Parathyroid adenoma (tissue), 2 donors: ENCODE data around the gene KRTAP20-1.

Source experiments
- H2AFZ ChIP-seq: fragments of 300-600 bp; sonication (generic); one replicate; pipeline ENCODE4 v1.7.0; 2017; ENCODE audit warnings: antibody characterized with exemption, mild to moderate bottlenecking
- H3K27ac ChIP-seq: fragments of 300-600 bp; sonication (generic); one replicate; pipeline ENCODE4 v1.7.0; 2017
- H3K27me3 ChIP-seq: fragments of 300-600 bp; sonication (generic); one replicate; pipeline ENCODE4 v1.7.0; 2017; ENCODE audit warnings: low read length; ENCODE audit not compliant: control insufficient read depth, insufficient read depth
- H3K36me3 ChIP-seq: fragments of 300-600 bp; sonication (generic); one replicate; pipeline ENCODE4 v1.7.0; 2017; ENCODE audit warnings: low read length; ENCODE audit not compliant: control insufficient read depth, insufficient read depth
- H3K4me1 ChIP-seq: fragments of 300-600 bp; sonication (generic); one replicate; pipeline ENCODE4 v1.7.0; 2017; ENCODE audit warnings: control low read depth
- H3K4me2 ChIP-seq: fragments of 300-600 bp; sonication (generic); one replicate; pipeline ENCODE4 v1.7.0; 2017; ENCODE audit warnings: low read length
- H3K4me3 ChIP-seq: fragments of 300-600 bp; sonication (generic); one replicate; pipeline ENCODE4 v1.7.0; 2017; ENCODE audit warnings: low read depth, low read length
- H3K79me2 ChIP-seq: fragments of 300-600 bp; sonication (generic); one replicate; pipeline ENCODE4 v1.7.0; 2017; ENCODE audit warnings: control low read depth
- H3K9ac ChIP-seq: fragments of 300-600 bp; sonication (generic); one replicate; pipeline ENCODE4 v1.7.0; 2017; ENCODE audit warnings: mild to moderate bottlenecking
- H3K9me3 ChIP-seq: fragments of 300-600 bp; sonication (generic); one replicate; pipeline ENCODE4 v1.7.0; 2017; ENCODE audit warnings: low read length; ENCODE audit not compliant: control insufficient read depth
- TF ChIP-seq, protein P1 (sequence below): fragments of 300-600 bp; sonication (generic); IDR thresholded peaks from one replicate; pipeline ENCODE4 v1.7.0; 2017; ENCODE audit warnings: antibody characterized with exemption, mild to moderate bottlenecking
- donor health status: primary hyperparathyroidism.

KRTAP20-1 gene

DNA sequence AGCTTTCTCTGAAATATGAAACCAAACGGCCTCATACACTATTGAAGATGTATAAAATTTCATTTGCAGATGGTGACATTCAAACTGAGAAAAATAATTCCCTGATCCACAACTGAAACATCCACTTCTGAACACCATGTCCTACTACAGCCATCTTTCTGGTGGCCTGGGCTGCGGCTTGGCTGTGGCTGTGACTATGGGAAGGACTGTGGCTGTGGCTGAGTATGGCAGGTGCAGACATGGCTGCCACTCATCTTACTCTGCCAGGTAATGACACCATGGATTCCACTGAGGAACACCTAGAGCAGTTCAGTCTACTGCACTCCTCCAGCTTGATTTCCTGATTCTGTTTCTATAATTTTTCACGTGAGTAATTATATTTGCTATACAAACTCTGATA lies 4.3 kb downstream of the KRTAP20-1 start, which contains the start of gene KRTAP20-4:
TSS of gene KRTAP20-4 (plus strand) at position 106 of the 400 bp plus-strand sequence.
- no peak within 1 kb of the TSS for H3K27ac ChIP-seq
- no peak within 1 kb of the TSS for H3K9ac ChIP-seq
- H3K79me2 ChIP-seq: no peaks in the 10 kb centered on the region
- H3K4me3 ChIP-seq: no peak within 1 kb of the TSS
- TF ChIP-seq, protein P1, sequence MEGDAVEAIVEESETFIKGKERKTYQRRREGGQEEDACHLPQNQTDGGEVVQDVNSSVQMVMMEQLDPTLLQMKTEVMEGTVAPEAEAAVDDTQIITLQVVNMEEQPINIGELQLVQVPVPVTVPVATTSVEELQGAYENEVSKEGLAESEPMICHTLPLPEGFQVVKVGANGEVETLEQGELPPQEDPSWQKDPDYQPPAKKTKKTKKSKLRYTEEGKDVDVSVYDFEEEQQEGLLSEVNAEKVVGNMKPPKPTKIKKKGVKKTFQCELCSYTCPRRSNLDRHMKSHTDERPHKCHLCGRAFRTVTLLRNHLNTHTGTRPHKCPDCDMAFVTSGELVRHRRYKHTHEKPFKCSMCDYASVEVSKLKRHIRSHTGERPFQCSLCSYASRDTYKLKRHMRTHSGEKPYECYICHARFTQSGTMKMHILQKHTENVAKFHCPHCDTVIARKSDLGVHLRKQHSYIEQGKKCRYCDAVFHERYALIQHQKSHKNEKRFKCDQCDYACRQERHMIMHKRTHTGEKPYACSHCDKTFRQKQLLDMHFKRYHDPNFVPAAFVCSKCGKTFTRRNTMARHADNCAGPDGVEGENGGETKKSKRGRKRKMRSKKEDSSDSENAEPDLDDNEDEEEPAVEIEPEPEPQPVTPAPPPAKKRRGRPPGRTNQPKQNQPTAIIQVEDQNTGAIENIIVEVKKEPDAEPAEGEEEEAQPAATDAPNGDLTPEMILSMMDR: no peak
- H2AFZ ChIP-seq: no peak within 1 kb of the TSS
- no peaks in the 10 kb centered on the region for H3K27me3 ChIP-seq
- no peaks in the 10 kb centered on the region for H3K36me3 ChIP-seq
- no peak within 1 kb of the TSS for H3K4me2 ChIP-seq
- H3K4me1 ChIP-seq: no peaks in the 10 kb centered on the region
- H3K9me3 ChIP-seq: no peaks in the 10 kb centered on the region

DNA sequence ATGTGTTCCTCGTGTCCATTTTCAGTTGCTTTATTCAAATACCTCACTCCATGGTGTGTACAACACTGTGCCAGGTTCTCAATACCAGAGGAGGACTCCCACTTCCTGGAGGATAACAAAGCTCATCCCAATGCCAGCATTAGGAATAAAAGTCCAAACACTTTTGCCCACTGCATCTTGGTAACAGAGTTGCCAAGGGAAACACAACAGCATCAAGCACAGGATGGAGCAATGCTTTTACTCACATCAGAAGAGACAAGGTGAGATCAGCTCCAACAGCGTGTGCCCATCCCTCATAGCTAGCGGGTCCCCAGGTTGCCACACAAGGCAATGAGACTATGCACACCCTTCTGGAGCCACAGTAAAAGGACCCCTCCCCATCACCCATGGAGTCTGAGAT lies 7.1 kb downstream of the KRTAP20-1 start:
- Histone ChIP-seq H3K9me3 (no peaks in the 10 kb centered on the region), H3K9ac (no peak overlapping the region), H3K4me3 (no peak overlapping the region), H3K27ac (no peak overlapping the region), H3K79me2 (no peaks in the 10 kb centered on the region), H3K4me2 (no peak overlapping the region), H3K4me1 (no peaks in the 10 kb centered on the region), H3K27me3 (no peaks in the 10 kb centered on the region), H2AFZ (no peak overlapping the region), H3K36me3 (no peaks in the 10 kb centered on the region)
- TF ChIP-seq, protein P1: no peak

- Histone ChIP-seq H3K9me3 (no peaks in the 10 kb centered on the region), H3K79me2 (no peaks in the 10 kb centered on the region), H3K9ac (no peak overlapping the region), H3K4me1 (no peaks in the 10 kb centered on the region), H3K27me3 (no peaks in the 10 kb centered on the region), H3K36me3 (no peaks in the 10 kb centered on the region), H3K4me3 (no peak overlapping the region), H3K27ac (no peak overlapping the region), H3K4me2 (no peak overlapping the region), H2AFZ (no peak overlapping the region)
- TF ChIP-seq, protein P1: no peak
These were observed 9.4 kb downstream of the KRTAP20-1 start for GRCh38 chr21:30625449-30626165.

DNA sequence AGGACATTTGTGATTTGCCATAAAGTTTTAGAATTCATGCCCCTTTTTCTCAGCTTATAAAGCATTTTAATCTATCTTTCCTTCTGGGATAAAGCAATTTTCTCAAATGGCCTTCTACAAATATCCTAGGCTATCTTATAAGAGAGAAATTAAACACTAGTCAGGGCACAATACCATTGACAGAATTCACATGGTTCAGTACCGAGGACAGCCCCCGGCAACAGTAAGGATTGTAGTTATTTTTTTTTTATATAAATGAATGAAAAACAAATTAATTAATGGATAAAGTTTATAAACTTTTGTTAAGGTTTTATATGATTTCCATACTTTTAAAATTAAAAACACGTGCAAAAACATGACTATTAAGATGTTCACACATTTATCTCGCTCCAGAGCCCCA lies 11.9 kb downstream of the KRTAP20-1 start:
- TF ChIP-seq, protein P1: no peak
- H3K36me3 ChIP-seq: no peaks in the 10 kb centered on the region
- H2AFZ ChIP-seq: no peak overlapping the region
- H3K4me3 ChIP-seq: no peak overlapping the region
- no peaks in the 10 kb centered on the region for H3K79me2 ChIP-seq
- H3K9ac ChIP-seq: no peak overlapping the region
- H3K27ac ChIP-seq: no peak overlapping the region
- H3K4me1 ChIP-seq: no peaks in the 10 kb centered on the region
- H3K9me3 ChIP-seq: no peaks in the 10 kb centered on the region
- H3K27me3 ChIP-seq: no peaks in the 10 kb centered on the region
- H3K4me2 ChIP-seq: no peak overlapping the region

DNA sequence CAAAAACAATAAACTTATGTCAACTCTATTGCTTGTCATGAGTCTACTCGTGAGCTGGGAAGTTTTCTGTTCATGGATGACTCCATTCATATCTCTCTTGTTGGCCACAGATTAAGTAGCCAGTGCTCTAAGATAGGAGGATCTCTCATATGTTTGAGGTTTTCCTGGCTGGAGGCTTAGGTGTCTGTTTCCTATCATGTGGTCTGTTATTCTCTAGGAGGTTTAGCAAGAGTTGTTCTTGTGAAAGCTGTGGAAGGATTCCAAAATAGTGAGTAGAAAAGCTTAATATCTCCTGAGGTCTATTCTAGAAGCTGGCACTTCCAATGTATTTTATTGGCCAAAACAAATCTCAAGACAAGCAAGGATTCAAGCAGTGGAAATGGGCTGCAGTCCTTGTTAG lies 13.0 kb downstream of the KRTAP20-1 start:
- Histone ChIP-seq H3K4me1 (no peaks in the 10 kb centered on the region), H2AFZ (no peak overlapping the region), H3K27ac (no peak overlapping the region), H3K27me3 (no peaks in the 10 kb centered on the region), H3K9ac (no peak overlapping the region), H3K9me3 (no peaks in the 10 kb centered on the region), H3K79me2 (no peaks in the 10 kb centered on the region), H3K4me2 (no peak overlapping the region), H3K4me3 (no peak overlapping the region), H3K36me3 (no peaks in the 10 kb centered on the region)
- TF ChIP-seq, protein P1: no peak
